Liver (tissue), 9 donors: ENCODE data around the gene BTBD19. TPM values are rescaled to one million over a fixed set of nuclear protein-coding genes. Genes with fewer than 3 reads are reported as not detected.
A peak's percentile ranks its signal among the peaks of the same experiment; 100 is the strongest.

Experiments
- DNase-seq: peaks from one replicate; pipeline ENCODE4 v3.0.0-alpha.2; 2017; ENCODE audit warnings: low spot score
- H3K27ac ChIP-seq, 2 donors: one replicate each; pipeline ENCODE4 v1.7.0; 2013; ENCODE audit warnings: inconsistent platforms in 2 of 2, low read length in 2 of 2, control low read depth in 1 of 2, low read depth in 1 of 2, mild to moderate bottlenecking in 1 of 2
- H3K27me3 ChIP-seq, 4 donors: one replicate each; pipeline versions ENCODE4 v1.6.1 to v1.7.0; 2013; ENCODE audit warnings: low read length in 3 of 4, inconsistent platforms in 1 of 4, mild to moderate bottlenecking in 1 of 4, moderate library complexity in 1 of 4; ENCODE audit not compliant: control insufficient read depth in 4 of 4, insufficient read depth in 4 of 4
- H3K36me3 ChIP-seq, 4 donors: one replicate each; pipeline versions ENCODE4 v1.6.1 to v1.7.0; 2013; ENCODE audit warnings: low read length in 3 of 4, mild to moderate bottlenecking in 3 of 4, low read depth in 1 of 4, moderate library complexity in 1 of 4; ENCODE audit not compliant: control insufficient read depth in 4 of 4, insufficient read depth in 3 of 4
- H3K4me1 ChIP-seq, 4 donors: one replicate each; pipeline versions ENCODE4 v1.6.1 to v1.7.0; 2013; ENCODE audit warnings: low read length in 3 of 4, mild to moderate bottlenecking in 3 of 4, moderate library complexity in 1 of 4; ENCODE audit not compliant: control insufficient read depth in 4 of 4, insufficient read depth in 4 of 4
- H3K4me3 ChIP-seq, 3 donors: one replicate each; pipeline versions ENCODE4 v1.6.1 to v1.7.0; 2013; ENCODE audit warnings: low read length in 3 of 3, control low read depth in 1 of 3, low read depth in 1 of 3, mild to moderate bottlenecking in 1 of 3
- H3K9ac ChIP-seq, 2 donors: one replicate each; pipeline ENCODE4 v1.7.0; 2013; ENCODE audit warnings: low read length in 2 of 2, mild to moderate bottlenecking in 2 of 2, moderate library complexity in 2 of 2, control low read depth in 1 of 2, low read depth in 1 of 2
- H3K9me3 ChIP-seq, 4 donors: one replicate each; pipeline versions ENCODE4 v1.6.1 to v1.7.0; 2013; ENCODE audit warnings: low read length in 3 of 4; ENCODE audit not compliant: control insufficient read depth in 4 of 4
- ATF3 ChIP-seq: IDR thresholded peaks from 2 replicates; pipeline ENCODE4 v1.6.1; 2016; ENCODE audit warnings: antibody characterized with exemption
- EGR1 ChIP-seq, 2 donors: IDR thresholded peaks; 2 replicates each; pipeline ENCODE4 v1.6.1; 2016 to 2018; ENCODE audit warnings: antibody characterized with exemption in 2 of 2, low read depth in 2 of 2
- FOXA1 ChIP-seq: IDR thresholded peaks from 2 replicates; pipeline ENCODE4 v1.6.1; 2016; ENCODE audit warnings: antibody characterized with exemption
- FOXA2 ChIP-seq: IDR thresholded peaks from 2 replicates; pipeline ENCODE4 v1.6.1; 2016; ENCODE audit warnings: antibody characterized with exemption
- GABPA ChIP-seq, 2 donors: IDR thresholded peaks in 1 of 2; conservative IDR thresholded peaks in 1 of 2; 2 replicates each; pipeline ENCODE4 v1.6.1; 2016; ENCODE audit warnings: antibody characterized with exemption in 2 of 2, mild to moderate bottlenecking in 1 of 2, moderate library complexity in 1 of 2
- HNF4A ChIP-seq, 2 donors: conservative IDR thresholded peaks; 2 replicates each; pipeline ENCODE4 v1.6.1; 2016; ENCODE audit warnings: antibody characterized with exemption in 2 of 2, mild to moderate bottlenecking in 2 of 2
- JUND ChIP-seq, 2 donors: IDR thresholded peaks; 2 replicates each; pipeline ENCODE4 v1.6.1; 2016; ENCODE audit warnings: antibody characterized with exemption in 2 of 2
- MAX ChIP-seq: IDR thresholded peaks from 2 replicates; pipeline ENCODE4 v1.6.1; 2016; ENCODE audit warnings: antibody characterized with exemption
- NR2F2 ChIP-seq: IDR thresholded peaks from 2 replicates; pipeline ENCODE4 v1.6.1; 2016; ENCODE audit warnings: antibody characterized with exemption
- RAD21 ChIP-seq, 2 donors: IDR thresholded peaks; 2 replicates each; pipeline ENCODE4 v1.6.1; 2016; ENCODE audit warnings: antibody characterized with exemption in 2 of 2, mild to moderate bottlenecking in 2 of 2
- REST ChIP-seq: IDR thresholded peaks from 2 replicates; pipeline ENCODE4 v1.6.1; 2016; ENCODE audit warnings: antibody characterized with exemption, mild to moderate bottlenecking
- RXRA ChIP-seq, 2 donors: IDR thresholded peaks; 2 replicates each; pipeline ENCODE4 v1.6.1; 2017 to 2018; ENCODE audit warnings: antibody characterized with exemption in 2 of 2, mild to moderate bottlenecking in 1 of 2
- SP1 ChIP-seq: IDR thresholded peaks from 2 replicates; pipeline ENCODE4 v1.6.1; 2018; ENCODE audit warnings: antibody characterized with exemption, mild to moderate bottlenecking
- TAF1 ChIP-seq: conservative IDR thresholded peaks from 2 replicates; pipeline ENCODE4 v1.6.1; 2016; ENCODE audit warnings: antibody characterized with exemption, mild to moderate bottlenecking
- YY1 ChIP-seq: IDR thresholded peaks from 2 replicates; pipeline ENCODE4 v1.6.1; 2016; ENCODE audit warnings: antibody characterized with exemption, mild to moderate bottlenecking
- ZBTB33 ChIP-seq: IDR thresholded peaks from 2 replicates; pipeline ENCODE4 v1.6.1; 2016; ENCODE audit warnings: antibody characterized with exemption
- WGBS: extraction: QIAGEN DNeasy Blood & Tissue Kit; methylation state at CpG from one replicate; pipeline ENCODE4 v1.1.7; 2013; 5-methylcytosine and 5-hydroxymethylcytosine counted together
- polyA plus RNA-seq, 2 donors: library from polyadenylated mRNA; stranded (reverse) in 1 of 2; unstranded in 1 of 2; fragments of 200-250 nt in 1 of 2; fragments of >200 nt in 1 of 2; fragmentation: Nextera tagmentation in 1 of 2; extraction: Ambion mirVana in 1 of 2; gene quantifications; one replicate each; pipeline versions ENCODE4 v1.2.1 to v1.2.3, GENCODE V29; 2013 to 2015
- total RNA-seq, 2 donors: library from RNA; depleted of rRNA; stranded (reverse); fragments of >200 nt; gene quantifications; one replicate each; pipeline ENCODE4 v1.2.3, GENCODE V29; 2014
- TF ChIP-seq, protein P1 (sequence below): fragments of 150-350 bp; IDR thresholded peaks from 2 replicates; pipeline ENCODE4 v1.5.1; 2017; ENCODE audit warnings: improper control_type of control experiment, low read depth, low read length; ENCODE audit not compliant: missing input control
- donor health status: healthy.
- donor health status: healthy.
- donor health status: healthy.
- donor health status: healthy.
- donor health status: healthy.

The BTBD19 gene
- total and polyA plus RNA-seq, 4 donors, result 1.3 to 3.1 (median 2.6) TPM

DNA sequence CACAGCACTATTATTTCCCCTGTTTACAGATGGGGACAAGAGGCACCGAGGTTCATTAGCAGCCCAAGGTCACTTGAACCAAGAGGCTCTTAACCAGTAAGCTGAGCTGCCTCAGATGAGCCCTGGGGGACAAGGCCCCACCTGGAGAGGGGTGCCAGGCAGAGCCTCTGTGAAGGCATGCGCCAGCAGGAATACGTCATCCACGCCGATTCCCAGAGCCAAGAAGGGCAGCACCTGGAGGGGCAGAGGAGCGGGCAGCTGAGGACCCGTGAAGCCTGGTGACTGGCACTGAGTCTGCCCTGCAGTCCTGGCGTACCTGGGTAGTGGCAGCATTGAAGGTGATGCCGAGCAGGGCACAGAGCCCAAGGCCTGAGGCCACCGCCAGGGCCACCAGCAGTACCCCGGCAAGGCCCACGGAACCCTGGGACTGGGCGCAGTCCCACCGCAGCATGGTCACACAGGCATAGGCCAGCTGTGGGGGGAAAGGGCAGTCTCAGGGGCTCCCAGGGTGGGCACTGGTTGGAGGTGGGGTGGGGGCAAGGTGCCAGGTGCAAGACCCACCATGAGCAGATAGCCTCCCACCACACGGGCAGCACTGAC lies 20.6 kb downstream of the BTBD19 start:
- no peak overlapping the region for H3K27ac ChIP-seq
- no peaks in the 10 kb centered on the region for H3K36me3 ChIP-seq
- peaks cover 0 to 3% (median 1%) of the 10 kb centered on the region in 4 donors for H3K4me1 ChIP-seq
- no peaks in the 10 kb centered on the region for H3K27me3 ChIP-seq
- DNase-seq, result no peak
- H3K9me3 ChIP-seq, result no peaks in the 10 kb centered on the region
- H3K9ac ChIP-seq, result no peak overlapping the region
- no peak for TF ChIP-seq FOXA2
- TF ChIP-seq, protein P1, sequence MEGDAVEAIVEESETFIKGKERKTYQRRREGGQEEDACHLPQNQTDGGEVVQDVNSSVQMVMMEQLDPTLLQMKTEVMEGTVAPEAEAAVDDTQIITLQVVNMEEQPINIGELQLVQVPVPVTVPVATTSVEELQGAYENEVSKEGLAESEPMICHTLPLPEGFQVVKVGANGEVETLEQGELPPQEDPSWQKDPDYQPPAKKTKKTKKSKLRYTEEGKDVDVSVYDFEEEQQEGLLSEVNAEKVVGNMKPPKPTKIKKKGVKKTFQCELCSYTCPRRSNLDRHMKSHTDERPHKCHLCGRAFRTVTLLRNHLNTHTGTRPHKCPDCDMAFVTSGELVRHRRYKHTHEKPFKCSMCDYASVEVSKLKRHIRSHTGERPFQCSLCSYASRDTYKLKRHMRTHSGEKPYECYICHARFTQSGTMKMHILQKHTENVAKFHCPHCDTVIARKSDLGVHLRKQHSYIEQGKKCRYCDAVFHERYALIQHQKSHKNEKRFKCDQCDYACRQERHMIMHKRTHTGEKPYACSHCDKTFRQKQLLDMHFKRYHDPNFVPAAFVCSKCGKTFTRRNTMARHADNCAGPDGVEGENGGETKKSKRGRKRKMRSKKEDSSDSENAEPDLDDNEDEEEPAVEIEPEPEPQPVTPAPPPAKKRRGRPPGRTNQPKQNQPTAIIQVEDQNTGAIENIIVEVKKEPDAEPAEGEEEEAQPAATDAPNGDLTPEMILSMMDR, result no peak
- no peak for TF ChIP-seq HNF4A (conservative IDR thresholded peaks at IDR 0.05)
- TF ChIP-seq ZBTB33, result no peak
- no peak for TF ChIP-seq RAD21 (IDR thresholded peaks at IDR 0.05)
- no peak for TF ChIP-seq ATF3
- WGBS, result 98% methylated on average over 15 of the region's 15 CpGs
- H3K4me3 ChIP-seq, result no peak overlapping the region

DNA sequence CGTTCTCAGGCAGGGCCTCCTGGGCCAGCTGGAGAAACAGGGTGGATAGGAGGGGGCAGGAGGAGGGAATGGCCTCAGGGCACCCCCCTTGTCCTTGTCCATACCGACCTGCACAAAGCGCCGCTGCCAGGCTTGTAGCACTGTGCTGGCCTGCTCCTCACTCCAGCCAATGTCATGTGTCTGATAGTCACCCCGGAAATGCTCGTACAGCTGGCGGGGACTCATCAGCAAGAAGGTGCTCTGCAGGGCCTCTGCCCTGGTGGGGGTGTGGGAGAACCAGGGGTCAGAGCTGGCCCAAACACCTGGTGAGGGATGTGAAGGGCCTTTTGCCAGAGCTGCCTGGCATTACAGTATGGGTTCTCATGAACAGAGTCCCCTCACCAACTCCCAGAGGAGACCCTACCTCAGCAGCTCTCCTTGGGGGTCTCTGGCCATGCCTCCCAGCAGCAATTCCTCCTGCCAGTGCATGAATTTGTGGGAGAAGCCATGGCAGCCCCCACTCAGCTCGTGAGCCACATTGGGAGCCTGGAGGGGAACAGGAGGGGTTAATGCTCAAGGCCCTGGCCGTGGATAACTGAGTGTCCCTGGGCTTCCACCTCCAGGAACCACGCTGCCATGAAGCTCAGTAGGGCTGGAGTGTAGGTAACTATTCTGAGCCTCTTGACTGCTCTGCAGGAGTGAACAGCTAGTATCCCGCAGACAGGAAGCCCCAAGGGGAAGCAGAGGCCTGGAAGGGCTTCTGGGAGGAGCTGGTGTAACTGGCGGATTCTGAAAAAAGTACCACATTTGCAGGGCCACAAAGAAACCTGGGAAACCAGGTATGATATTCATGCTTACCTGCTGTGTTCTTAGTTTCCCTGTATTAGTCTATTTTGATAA lies 21.4 kb downstream of the BTBD19 start:
- no peaks in the 10 kb centered on the region for H3K36me3 ChIP-seq
- H3K27me3 ChIP-seq, result no peaks in the 10 kb centered on the region
- H3K27ac ChIP-seq, result no peak overlapping the region
- no peak overlapping the region for H3K4me3 ChIP-seq
- DNase-seq, result peak; percentile 35
- H3K9ac ChIP-seq, result no peak overlapping the region
- 86% methylated on average over 12 of the region's 12 CpGs for WGBS
- no peaks in the 10 kb centered on the region for H3K9me3 ChIP-seq
- H3K4me1 ChIP-seq, result peaks cover 0 to 3% (median 1%) of the 10 kb centered on the region in 4 donors
- no peak for TF ChIP-seq YY1
- TF ChIP-seq RXRA (IDR thresholded peaks at IDR 0.05), result no peak
- no peak for TF ChIP-seq HNF4A (conservative IDR thresholded peaks at IDR 0.05)
- no peak for TF ChIP-seq NR2F2
- no peak for TF ChIP-seq GABPA (IDR thresholded peaks at IDR 0.05 in 1 of 2, conservative IDR thresholded peaks at IDR 0.05 in 1 of 2)
- no peak for TF ChIP-seq REST
- TF ChIP-seq EGR1 (IDR thresholded peaks at IDR 0.05; ENCODE audit: low read depth in 2 of 2), result no peak
- TF ChIP-seq RAD21 (IDR thresholded peaks at IDR 0.05), result no peak
- no peak for TF ChIP-seq ATF3
- TF ChIP-seq TAF1, result no peak
- TF ChIP-seq JUND (IDR thresholded peaks at IDR 0.05), result no peak
- TF ChIP-seq ZBTB33, result no peak
- TF ChIP-seq, protein P1, result no peak
- no peak for TF ChIP-seq MAX
- TF ChIP-seq SP1, result no peak
- TF ChIP-seq FOXA1, result no peak
- TF ChIP-seq FOXA2, result no peak
